GM12873 (cell line): ENCODE measurements around the gene MLLT6.

Experiments used
- CTCF ChIP-seq: IDR thresholded peaks from 2 replicates; pipeline ENCODE4 v1.5.1; 2012; ENCODE audit warnings: low read depth, mild to moderate bottlenecking, moderate library complexity, low read length, control low read depth; ENCODE audit not compliant: insufficient read depth; ENCODE audit errors: missing control alignments

Gene MLLT6

GRCh38 chr17:38672788-38673706, 32.0 kb upstream of the MLLT6 start:
- no peak for TF ChIP-seq CTCF

GRCh38 chr17:38673707-38674013, 31.4 kb upstream of the MLLT6 start:
- no peak for TF ChIP-seq CTCF

- TF ChIP-seq CTCF = peak; percentile 15
These were observed 30.9 kb upstream of the MLLT6 start for GRCh38 chr17:38674014-38674748.

- no peak for TF ChIP-seq CTCF
These were observed 30.1 kb upstream of the MLLT6 start, which contains the start of gene EPOP for GRCh38 chr17:38674749-38675615. TSS of gene EPOP (minus strand) at chr17:38674957. CDS start at chr17:38674495, 462 bp downstream.

GRCh38 chr17:38676706-38677504, 28.2 kb upstream of the MLLT6 start:
- TF ChIP-seq CTCF = peak; percentile 99

GRCh38 chr17:38677819-38678218, 27.3 kb upstream of the MLLT6 start:
- no peak for TF ChIP-seq CTCF
